Lower lobe of right lung (tissue), 2 donors: ENCODE results near the gene ACOT7. TPM values are rescaled to one million over a fixed set of nuclear protein-coding genes. Genes with fewer than 3 reads are reported as not detected.

Experiments used
- ATAC-seq, 2 donors: fragments of 200-7000 bp; cut with Tn5 transposase; one replicate each; pipeline ENCODE4 v1.9.1; 2020 to 2022; ENCODE audit warnings: mild to moderate bottlenecking in 2 of 2, moderate library complexity in 2 of 2
- DNase-seq: peaks from one replicate; pipeline ENCODE4 v3.0.0-alpha.2; 2020
- H3K27ac ChIP-seq: fragments of 200-600 bp; one replicate; pipeline ENCODE4 v1.8.0; 2022
- H3K27me3 ChIP-seq: fragments of 200-600 bp; one replicate; pipeline ENCODE4 v1.8.0; 2022; ENCODE audit warnings: low read depth
- H3K36me3 ChIP-seq: fragments of 200-600 bp; one replicate; pipeline ENCODE4 v1.8.0; 2022; ENCODE audit warnings: mild to moderate bottlenecking
- H3K4me1 ChIP-seq: fragments of 200-600 bp; one replicate; pipeline ENCODE4 v1.8.0; 2022
- H3K4me3 ChIP-seq: fragments of 200-600 bp; one replicate; pipeline ENCODE4 v1.8.0; 2022; ENCODE audit warnings: mild to moderate bottlenecking
- H3K9me3 ChIP-seq: fragments of 200-600 bp; one replicate; pipeline ENCODE4 v1.8.0; 2022
- CTCF ChIP-seq: fragments of 200-600 bp; IDR thresholded peaks from one replicate; pipeline ENCODE4 v1.8.0; 2022; ENCODE audit warnings: antibody characterized with exemption, mild to moderate bottlenecking
- intact Hi-C: fragments of 100-400 bp; cut with DNase I; formaldehyde crosslinking; loops from one replicate; pipeline ENCODE4 v1.11.0; 2022
- total RNA-seq: library from RNA; stranded (reverse); fragmentation: NEBNext Ultra II Directional; extraction: Animal tissue kit (Norgen Biotek cat#: 25700); gene quantifications from one replicate; pipeline ENCODE4 v1.2.1, GENCODE V29; 2021
- donor health status: DM: no; HTN: yes; CAD: no; lungs with severe emphysema.

ACOT7 gene
- total RNA-seq, 1 donor from 2014 or later, result 28.5 TPM

- H3K27ac ChIP-seq, result no peak overlapping the region
- no peak overlapping the region for H3K4me3 ChIP-seq
- DNase-seq, result peak; percentile 75
- intact Hi-C loops, result loop anchor here (10.0 kb wide), 1 partner anchor 89 kb away; no protein-coding TSS in a partner anchor
- H3K36me3 ChIP-seq, result peaks cover under 1% of the 10 kb centered on the region
- peaks cover 10% of the 10 kb centered on the region for H3K4me1 ChIP-seq
- TF ChIP-seq CTCF, result peak; percentile 86
- peak; percentile 81 to 89 for ATAC-seq
- H3K27me3 ChIP-seq, result no peaks in the 10 kb centered on the region
- no peaks in the 10 kb centered on the region for H3K9me3 ChIP-seq
These were observed 49.8 kb downstream of the ACOT7 start for GRCh38 chr1:6343506-6344405.

GRCh38 chr1:6342056-6342455 is 51.5 kb downstream of the ACOT7 start:
- intact Hi-C loops, result loop anchor here (10.0 kb wide), 1 partner anchor 87 kb away; no protein-coding TSS in a partner anchor
- no peaks in the 10 kb centered on the region for H3K27me3 ChIP-seq
- TF ChIP-seq CTCF, result no peak

GRCh38 chr1:6338695-6339094 is 54.9 kb downstream of the ACOT7 start:
- no peak for TF ChIP-seq CTCF

More at GRCh38 chr1:6342056-6342455, 51.5 kb downstream of the ACOT7 start:
- Histone ChIP-seq H3K36me3 (no peaks in the 10 kb centered on the region), H3K4me3 (no peak overlapping the region), H3K4me1 (no peaks in the 10 kb centered on the region), H3K27ac (no peak overlapping the region), H3K9me3 (no peaks in the 10 kb centered on the region)
- ATAC-seq, result peak in 1 of 2 donors; percentile 43
- no peak for DNase-seq

GRCh38 chr1:6336776-6337622 is 56.6 kb downstream of the ACOT7 start:
- H3K4me3 ChIP-seq, result no peak overlapping the region
- DNase-seq (no peak), ATAC-seq (no peak)
- H3K27ac ChIP-seq, result no peak overlapping the region
- intact Hi-C loops, result no loop called here
- H3K27me3 ChIP-seq, result no peaks in the 10 kb centered on the region
- no peaks in the 10 kb centered on the region for H3K4me1 ChIP-seq
- no peaks in the 10 kb centered on the region for H3K9me3 ChIP-seq
- H3K36me3 ChIP-seq, result no peaks in the 10 kb centered on the region
- TF ChIP-seq CTCF, result no peak

More at GRCh38 chr1:6338695-6339094, 54.9 kb downstream of the ACOT7 start:
- Histone ChIP-seq H3K9me3 (no peaks in the 10 kb centered on the region), H3K4me3 (no peak overlapping the region), H3K27me3 (no peaks in the 10 kb centered on the region), H3K36me3 (no peaks in the 10 kb centered on the region), H3K27ac (no peak overlapping the region), H3K4me1 (no peaks in the 10 kb centered on the region)
- intact Hi-C loops, result no loop called here
- ATAC-seq (no peak), DNase-seq (no peak)

GRCh38 chr1:6334261-6334993 is 59.1 kb downstream of the ACOT7 start:
- no peak overlapping the region for H3K4me3 ChIP-seq
- no peak for TF ChIP-seq CTCF
- no peak overlapping the region for H3K27ac ChIP-seq
- no peaks in the 10 kb centered on the region for H3K4me1 ChIP-seq
- DNase-seq (no peak), ATAC-seq (no peak)
- intact Hi-C loops, result no loop called here
- H3K36me3 ChIP-seq, result no peaks in the 10 kb centered on the region
- H3K9me3 ChIP-seq, result no peaks in the 10 kb centered on the region
- H3K27me3 ChIP-seq, result no peaks in the 10 kb centered on the region
